Suprapubic skin (tissue), 4 donors: ENCODE data around the gene GMEB2. TPM values are rescaled to one million over a fixed set of nuclear protein-coding genes. Genes with fewer than 3 reads are reported as not detected.

Source experiments
- DNase-seq, 2 donors: peaks; one replicate each; pipeline ENCODE4 v3.0.0-alpha.2; 2019; ENCODE audit warnings: low spot score in 2 of 2
- H3K27ac ChIP-seq: fragments of 200-600 bp; sonication (generic); one replicate; pipeline ENCODE4 v1.5.1; 2019
- H3K27me3 ChIP-seq: fragments of 200-600 bp; sonication (generic); one replicate; pipeline ENCODE4 v1.5.1; 2019
- H3K36me3 ChIP-seq: fragments of 200-600 bp; sonication (generic); one replicate; pipeline ENCODE4 v1.5.1; 2019
- H3K4me1 ChIP-seq: fragments of 200-600 bp; sonication (generic); one replicate; pipeline ENCODE4 v1.5.1; 2019
- H3K4me3 ChIP-seq: fragments of 200-600 bp; sonication (generic); one replicate; pipeline ENCODE4 v1.5.1; 2019; ENCODE audit warnings: mild to moderate bottlenecking
- H3K9me3 ChIP-seq: fragments of 200-600 bp; sonication (generic); one replicate; pipeline ENCODE4 v1.5.1; 2019
- CTCF ChIP-seq, 2 donors: fragments of 200-600 bp in 1 of 2; fragments of 450-650 bp in 1 of 2; sonication (generic) in 1 of 2; IDR thresholded peaks; one replicate each; pipeline ENCODE4 v1.5.1; 2016 to 2019; ENCODE audit warnings: antibody characterized with exemption in 2 of 2, mild to moderate bottlenecking in 1 of 2, moderate library complexity in 1 of 2
- EP300 ChIP-seq: sonication (generic); formaldehyde crosslinking; IDR thresholded peaks from one replicate; pipeline ENCODE4 v1.6.1; 2017; ENCODE audit warnings: antibody characterized with exemption
- POLR2A ChIP-seq, 2 donors: fragments of 450-650 bp; IDR thresholded peaks; one replicate each; pipeline ENCODE4 v1.6.1; 2017; ENCODE audit warnings: antibody characterized with exemption in 2 of 2, mild to moderate bottlenecking in 2 of 2, moderate library complexity in 2 of 2
- POLR2AphosphoS5 ChIP-seq, 3 donors: sonication (generic); formaldehyde crosslinking; IDR thresholded peaks; one replicate each; pipeline ENCODE4 v1.6.1; 2017; ENCODE audit warnings: antibody characterized with exemption in 3 of 3
- WGBS: methylation state at CpG from one replicate; pipeline ENCODE4 v1.1.5; 2018; 5-methylcytosine and 5-hydroxymethylcytosine counted together
- total RNA-seq, 4 donors: library from RNA; depleted of rRNA; stranded (reverse); fragments of >200 nt; gene quantifications; one replicate each; pipeline ENCODE4 v1.1.0, GENCODE V29; 2016

GMEB2 gene
- total RNA-seq, 4 donors from 2014 or later, result 15.5 to 18.5 (median 16.4) TPM

GRCh38 chr20:63578224-63579016 lies 48.5 kb downstream of the GMEB2 start:
- no peak overlapping the region for H3K4me3 ChIP-seq
- no peak overlapping the region for H3K27ac ChIP-seq
- no peak for DNase-seq
- no peaks in the 10 kb centered on the region for H3K36me3 ChIP-seq
- H3K9me3 ChIP-seq, result no peaks in the 10 kb centered on the region
- no peak for TF ChIP-seq CTCF (IDR thresholded peaks at IDR 0.05)
- no peak for TF ChIP-seq EP300
- no peak for TF ChIP-seq POLR2AphosphoS5 (IDR thresholded peaks at IDR 0.05)
- no peak for TF ChIP-seq POLR2A (IDR thresholded peaks at IDR 0.05)
- H3K4me1 ChIP-seq, result peaks cover 14% of the 10 kb centered on the region
- WGBS, result 78% methylated on average over 23 of the region's 26 CpGs
- H3K27me3 ChIP-seq, result peaks cover 3% of the 10 kb centered on the region

GRCh38 chr20:63577317-63577894 lies 49.5 kb downstream of the GMEB2 start:
- no peak overlapping the region for H3K27ac ChIP-seq

GRCh38 chr20:63576311-63576710 lies 50.6 kb downstream of the GMEB2 start:
- Histone ChIP-seq H3K27me3 (peaks cover 3% of the 10 kb centered on the region), H3K27ac (no peak overlapping the region), H3K9me3 (no peaks in the 10 kb centered on the region), H3K4me3 (no peak overlapping the region), H3K36me3 (no peaks in the 10 kb centered on the region), H3K4me1 (peaks cover 23% of the 10 kb centered on the region)
- no peak for DNase-seq
- no peak for TF ChIP-seq POLR2AphosphoS5 (IDR thresholded peaks at IDR 0.05)
- WGBS, result 73% methylated on average over 7 of the region's 7 CpGs

More at GRCh38 chr20:63577317-63577894, 49.5 kb downstream of the GMEB2 start:
- Histone ChIP-seq H3K4me1 (peaks cover 23% of the 10 kb centered on the region), H3K4me3 (no peak overlapping the region), H3K27me3 (peaks cover 3% of the 10 kb centered on the region), H3K36me3 (no peaks in the 10 kb centered on the region), H3K9me3 (no peaks in the 10 kb centered on the region)
- TF ChIP-seq POLR2AphosphoS5 (IDR thresholded peaks at IDR 0.05), result no peak
- DNase-seq, result no peak
- WGBS, result 63% methylated on average over 16 of the region's 19 CpGs

GRCh38 chr20:63574829-63575743 lies 51.8 kb downstream of the GMEB2 start:
- TF ChIP-seq POLR2A (IDR thresholded peaks at IDR 0.05) (no peak), CTCF (IDR thresholded peaks at IDR 0.05) (no peak), EP300 (no peak), POLR2AphosphoS5 (IDR thresholded peaks at IDR 0.05) (no peak)
- peaks cover 23% of the 10 kb centered on the region for H3K4me1 ChIP-seq
- peaks cover 3% of the 10 kb centered on the region for H3K27me3 ChIP-seq
- DNase-seq, result no peak
- peak overlapping the region; percentile 89 for H3K4me3 ChIP-seq
- WGBS, result 74% methylated on average over 26 of the region's 28 CpGs
- H3K27ac ChIP-seq, result no peak overlapping the region
- H3K9me3 ChIP-seq, result no peaks in the 10 kb centered on the region
- H3K36me3 ChIP-seq, result no peaks in the 10 kb centered on the region

GRCh38 chr20:63574156-63574828 lies 52.6 kb downstream of the GMEB2 start, which contains the start of gene HELZ2:
Gene HELZ2 (minus strand): TSS chr20:63574239. CDS start chr20:63572385, 1,854 bp downstream.
- Histone ChIP-seq H3K9me3 (no peaks in the 10 kb centered on the region), H3K4me3 (peak within 1 kb of the TSS; percentile 89), H3K27ac (peak within 1 kb of the TSS; percentile 76), H3K4me1 (peaks cover 23% of the 10 kb centered on the region), H3K36me3 (no peaks in the 10 kb centered on the region), H3K27me3 (peaks cover 3% of the 10 kb centered on the region)
- TF ChIP-seq POLR2A (IDR thresholded peaks at IDR 0.05) (no peak), CTCF (IDR thresholded peaks at IDR 0.05) (no peak)
- WGBS, result no CpG with 5 or more reads among the region's 40 CpGs
- peak; percentile 88 to 91 for DNase-seq
